ENCODE measurements around the gene HCK.

The HCK gene

GRCh38 chr20:32091888-32092346 lies 39.9 kb downstream of the HCK start:
- no peak overlapping the region for H3K4me3 ChIP-seq (ENCODE audit: low read length)
- peak; percentile 88 for TF ChIP-seq CTCF (conservative IDR thresholded peaks at IDR 0.05; ENCODE audit: low read length)
- peak; percentile 80 for DNase-seq (ENCODE audit: low read depth)

- TF ChIP-seq CTCF (conservative IDR thresholded peaks at IDR 0.05; ENCODE audit: low read length), result no peak
- DNase-seq (ENCODE audit: low read depth), result no peak
- no peak overlapping the region for H3K4me3 ChIP-seq (ENCODE audit: low read length)
Observed at GRCh38 chr20:32098786-32099185, 46.7 kb downstream of the HCK start.

GRCh38 chr20:32108814-32109391 lies 56.9 kb downstream of the HCK start:
- peak overlapping the region; percentile 97 for H3K4me3 ChIP-seq (ENCODE audit: low read length)
- DNase-seq (ENCODE audit: low read depth), result no peak
- TF ChIP-seq CTCF (conservative IDR thresholded peaks at IDR 0.05; ENCODE audit: low read length), result no peak

- TF ChIP-seq CTCF (conservative IDR thresholded peaks at IDR 0.05; ENCODE audit: low read length), result no peak
- H3K4me3 ChIP-seq (ENCODE audit: low read length), result peak within 1 kb of the TSS; percentile 97
- peak; percentile 92 for DNase-seq (ENCODE audit: low read depth)
Observed at GRCh38 chr20:32109392-32110172, 57.5 kb downstream of the HCK start, which contains the start of gene TM9SF4. Gene TM9SF4, plus strand, starts transcription at chr20:32109714. Its CDS starts 27 bp downstream, at chr20:32109741.

- H3K4me3 ChIP-seq (ENCODE audit: low read length), result peak overlapping the region; percentile 97
- no peak for DNase-seq (ENCODE audit: low read depth)
- TF ChIP-seq CTCF (conservative IDR thresholded peaks at IDR 0.05; ENCODE audit: low read length), result no peak
Observed at GRCh38 chr20:32110173-32110704, 58.2 kb downstream of the HCK start.

GRCh38 chr20:32110727-32111126 lies 58.7 kb downstream of the HCK start:
- no peak for DNase-seq (ENCODE audit: low read depth)
- peak overlapping the region; percentile 97 for H3K4me3 ChIP-seq (ENCODE audit: low read length)
- TF ChIP-seq CTCF (conservative IDR thresholded peaks at IDR 0.05; ENCODE audit: low read length), result no peak
